ENCODE results near the gene DDX10. TPM values are rescaled to one million over a fixed set of nuclear protein-coding genes. Genes with fewer than 3 reads are reported as not detected.
"Not testable (repeated sequence)": the region's sequence is repeated elsewhere in the genome, so short reads cannot be mapped to it uniquely, and the experiment has no call there.

The DDX10 gene
- total RNA-seq, 1 donor from 2014 or later: 18.3 TPM

GRCh38 chr11:108632041-108632704, 32.7 kb upstream of the DDX10 start:
- intact Hi-C loops (cut with DNase I): no loop called here
- H3K36me3 ChIP-seq: no peaks in the 10 kb centered on the region
- no peak for TF ChIP-seq CTCF (IDR thresholded peaks at IDR 0.05)
- H3K4me1 ChIP-seq: no peaks in the 10 kb centered on the region
- H3K9me3 ChIP-seq: no peaks in the 10 kb centered on the region
- no peak overlapping the region for H3K4me3 ChIP-seq
- no peak for ATAC-seq
- DNase-seq: no peak
- no peak overlapping the region for H3K27ac ChIP-seq
- no peaks in the 10 kb centered on the region for H3K27me3 ChIP-seq

- no peak overlapping the region for H3K27ac ChIP-seq
- intact Hi-C loops (cut with DNase I): no loop called here
- ATAC-seq: no peak
- no peak overlapping the region for H3K4me3 ChIP-seq
- H3K36me3 ChIP-seq: no peaks in the 10 kb centered on the region
- TF ChIP-seq CTCF (IDR thresholded peaks at IDR 0.05): no peak
- H3K27me3 ChIP-seq: no peaks in the 10 kb centered on the region
- DNase-seq: no peak
- H3K4me1 ChIP-seq: no peaks in the 10 kb centered on the region
- H3K9me3 ChIP-seq: no peaks in the 10 kb centered on the region
Measured at GRCh38 chr11:108635106-108635505, 29.8 kb upstream of the DDX10 start.

DNA sequence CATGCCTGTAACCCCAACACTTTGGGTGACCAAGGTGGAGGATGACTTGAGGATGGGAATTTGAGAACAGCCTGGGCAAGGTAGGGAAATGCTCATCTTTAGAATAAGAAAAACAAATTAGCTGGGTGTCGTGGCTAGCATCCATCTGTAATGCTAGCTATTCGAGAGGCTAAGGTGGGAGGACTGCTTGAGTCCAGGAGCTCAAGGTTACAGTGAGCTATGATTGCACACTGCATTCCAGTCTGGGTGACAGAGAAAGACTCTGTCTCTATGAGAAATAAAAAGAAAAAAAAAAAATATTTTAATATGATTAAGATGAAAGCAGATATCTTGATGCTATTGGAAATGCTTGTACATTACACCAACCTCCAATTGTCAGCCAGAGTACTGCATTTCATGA, 28.6 kb upstream of the DDX10 start:
- no peaks in the 10 kb centered on the region for H3K36me3 ChIP-seq
- no peak for TF ChIP-seq CTCF (IDR thresholded peaks at IDR 0.05)
- H3K4me1 ChIP-seq: no peaks in the 10 kb centered on the region
- intact Hi-C loops (cut with DNase I): no loop called here
- no peaks in the 10 kb centered on the region for H3K9me3 ChIP-seq
- H3K27ac ChIP-seq: no peak overlapping the region
- ATAC-seq: no peak
- no peaks in the 10 kb centered on the region for H3K27me3 ChIP-seq
- DNase-seq: no peak
- no peak overlapping the region for H3K4me3 ChIP-seq

DNA sequence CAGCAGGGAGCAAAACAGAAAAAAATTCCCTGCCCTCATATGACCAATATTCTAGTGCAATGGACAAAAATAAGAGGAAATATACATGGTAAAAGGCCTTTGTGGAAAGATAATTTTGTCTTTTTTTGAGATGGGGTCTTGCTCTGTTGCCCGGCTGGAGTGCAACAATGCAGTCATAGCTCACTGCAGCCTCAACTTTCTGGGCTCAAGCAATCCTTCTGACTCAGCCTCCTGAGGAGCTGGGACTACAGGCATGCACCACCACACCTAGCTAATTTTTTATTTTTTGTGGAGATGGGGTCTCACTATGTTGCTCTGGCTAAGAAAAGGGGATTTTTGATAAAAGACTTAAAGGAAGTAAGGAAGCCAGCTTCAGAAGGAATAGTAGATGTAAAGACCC, 25.7 kb upstream of the DDX10 start:
- intact Hi-C loops (cut with DNase I): no loop called here
- H3K4me1 ChIP-seq: no peaks in the 10 kb centered on the region
- H3K4me3 ChIP-seq: no peak overlapping the region
- no peak for TF ChIP-seq CTCF (IDR thresholded peaks at IDR 0.05)
- ATAC-seq (no peak), DNase-seq (no peak)
- no peaks in the 10 kb centered on the region for H3K36me3 ChIP-seq
- H3K27me3 ChIP-seq: no peaks in the 10 kb centered on the region
- no peaks in the 10 kb centered on the region for H3K9me3 ChIP-seq
- no peak overlapping the region for H3K27ac ChIP-seq

- H3K4me3 ChIP-seq; ATAC-seq; H3K27ac ChIP-seq; DNase-seq; intact Hi-C loops (cut with DNase I); H3K36me3 ChIP-seq; H3K27me3 ChIP-seq; H3K9me3 ChIP-seq; H3K4me1 ChIP-seq: not testable (repeated sequence)
Measured at GRCh38 chr11:108641752-108642151, 23.1 kb upstream of the DDX10 start.

DNA sequence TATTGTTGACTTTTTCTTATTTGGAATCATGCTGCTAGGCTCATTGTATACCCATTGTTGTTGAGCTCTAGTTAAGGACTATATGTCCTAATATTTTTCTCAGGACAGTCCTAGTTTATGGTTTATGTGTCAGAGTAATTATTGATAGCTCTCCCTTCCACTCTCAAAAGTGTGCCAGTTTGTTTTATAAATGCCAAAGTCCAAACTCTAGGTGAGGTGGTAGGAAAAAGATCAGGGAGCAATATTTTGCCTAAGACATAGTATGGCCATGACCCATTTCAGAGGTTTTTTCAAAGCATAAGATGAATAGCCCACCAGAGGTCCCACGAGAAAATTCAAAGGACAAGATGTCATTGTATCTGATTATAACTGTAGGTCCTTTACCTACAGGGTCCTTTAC, 20.9 kb upstream of the DDX10 start:
- Histone ChIP-seq H3K9me3 (no peaks in the 10 kb centered on the region), H3K4me3 (no peak overlapping the region), H3K36me3 (no peaks in the 10 kb centered on the region), H3K27me3 (no peaks in the 10 kb centered on the region), H3K4me1 (no peaks in the 10 kb centered on the region), H3K27ac (no peak overlapping the region)
- ATAC-seq (no peak), DNase-seq (no peak)
- intact Hi-C loops (cut with DNase I): no loop called here
- no peak for TF ChIP-seq CTCF (IDR thresholded peaks at IDR 0.05)

Measured in upper lobe of right lung (tissue), 1 donor.